DND-41 (cell line): ENCODE results near the gene SLC2A10.

Experiments used
- CTCF ChIP-seq: IDR thresholded peaks from 2 replicates; pipeline ENCODE4 v1.5.1; 2012; ENCODE audit warnings: borderline replicate concordance, low read length, moderate library complexity, mild to moderate bottlenecking; ENCODE audit not compliant: poor library complexity, severe bottlenecking; ENCODE audit errors: extremely low read depth
- EZH2 ChIP-seq: IDR thresholded peaks from 3 replicates; pipeline ENCODE4 v1.6.1; 2012; ENCODE audit warnings: borderline replicate concordance, low read depth, mild to moderate bottlenecking, moderate library complexity, low read length, inconsistent platforms; ENCODE audit not compliant: severe bottlenecking

- TF ChIP-seq CTCF (no peak), EZH2 (no peak)
Observed at GRCh38 chr20:46741924-46742668, 32.6 kb downstream of the SLC2A10 start.
